Activated naive CD8-positive, alpha-beta T cell treated with anti-CD3 and anti-CD28 coated beads, Interleukin-2, amount 10 ng/mL, durations not matched to agents 7 days and 5 days (primary cell): ENCODE measurements around the gene PKIG. TPM values are rescaled to one million over a fixed set of nuclear protein-coding genes. Genes with fewer than 3 reads are reported as not detected.
A peak's percentile ranks its signal among the peaks of the same experiment; 100 is the strongest.

Source experiments
- ATAC-seq: fragments of 150-1000 bp; cut with Tn5 transposase; one replicate; pipeline ENCODE4 v1.10.0; 2021; ENCODE audit warnings: low read depth, moderate library complexity
- POLR2A ChIA-PET: fragments of 350-600 bp; sonication (Branson Sonifier 250); formaldehyde crosslinking; loops from one replicate; lab custom pipeline; 2021; ENCODE audit warnings: antibody characterized with exemption; lab: Charles Lee
- DNase-seq: peaks from one replicate; pipeline ENCODE4 v3.0.0; 2021
- H3K27ac Mint-ChIP-seq: one replicate; pipeline ENCODE4 v1.8.0; 2022; ENCODE audit warnings: mild to moderate bottlenecking, mixed read lengths
- H3K27me3 Mint-ChIP-seq: one replicate; pipeline ENCODE4 v1.8.0; 2022; ENCODE audit warnings: mild to moderate bottlenecking, moderate library complexity, mixed read lengths
- H3K36me3 Mint-ChIP-seq: one replicate; pipeline ENCODE4 v1.8.0; 2021; ENCODE audit warnings: mild to moderate bottlenecking, mixed read lengths
- H3K4me1 Mint-ChIP-seq: one replicate; pipeline ENCODE4 v1.8.0; 2021; ENCODE audit warnings: mixed read lengths
- H3K4me3 Mint-ChIP-seq: one replicate; pipeline ENCODE4 v1.8.0; 2022; ENCODE audit warnings: mild to moderate bottlenecking, moderate library complexity, mixed read lengths
- H3K9me3 Mint-ChIP-seq: one replicate; pipeline ENCODE4 v1.8.0; 2021; ENCODE audit warnings: mixed read lengths
- total RNA-seq, 2 experiments: library from RNA; stranded (reverse); gene quantifications; one replicate each; pipeline ENCODE4 v1.2.3, GENCODE V29; 2021

Gene PKIG
- total RNA-seq, 2 experiments from 2014 or later = 2.5 to 3.1 TPM

- Mint-ChIP-seq H3K9me3 (peaks cover 1% of the 10 kb centered on the region), H3K4me1 (peaks cover 6% of the 10 kb centered on the region), H3K36me3 (peaks cover 44% of the 10 kb centered on the region), H3K27me3 (no peaks in the 10 kb centered on the region), H3K4me3 (no peak overlapping the region), H3K27ac (no peak overlapping the region)
- POLR2A ChIA-PET = interaction anchor here (1.4 kb wide), 1 partner anchor 17 kb away, joined by 5 read pairs; no protein-coding TSS in a partner anchor
- ATAC-seq = no peak
- DNase-seq = no peak
These were observed 51.7 kb downstream of the PKIG start for GRCh38 chr20:44633872-44634600.

GRCh38 chr20:44635877-44636276 lies 53.5 kb downstream of the PKIG start:
- Mint-ChIP-seq H3K9me3 (peaks cover 2% of the 10 kb centered on the region), H3K36me3 (peaks cover 52% of the 10 kb centered on the region), H3K4me1 (peaks cover 12% of the 10 kb centered on the region), H3K27me3 (no peaks in the 10 kb centered on the region), H3K27ac (no peak overlapping the region), H3K4me3 (no peak overlapping the region)
- POLR2A ChIA-PET = interaction anchor here (1.6 kb wide), 1 partner anchor 9 kb away, joined by 3 read pairs; no protein-coding TSS in a partner anchor
- ATAC-seq (no peak), DNase-seq (no peak)

DNA sequence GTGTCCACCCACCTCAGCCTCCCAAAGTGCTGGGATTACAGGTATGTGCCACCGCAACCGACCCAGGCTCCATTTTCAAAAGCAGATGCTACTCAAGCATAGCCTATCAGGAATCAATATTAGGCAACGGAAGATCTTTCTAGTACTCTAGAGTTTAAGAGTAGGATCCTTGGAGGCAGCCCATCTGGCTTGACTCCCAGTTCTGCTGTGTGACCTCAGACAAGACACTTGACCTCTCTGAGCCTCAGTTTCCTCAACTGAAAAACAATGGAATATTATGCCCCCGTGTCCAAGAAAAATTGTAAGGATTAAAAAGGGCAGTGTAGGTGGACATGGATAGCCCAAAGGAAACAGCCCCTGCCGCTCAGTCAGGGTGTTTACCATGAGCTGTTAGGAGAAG lies 54.7 kb downstream of the PKIG start:
- H3K27ac Mint-ChIP-seq = peak overlapping the region; percentile 20
- peaks cover 23% of the 10 kb centered on the region for H3K4me1 Mint-ChIP-seq
- no peak for ATAC-seq
- DNase-seq = no peak
- peaks cover 2% of the 10 kb centered on the region for H3K9me3 Mint-ChIP-seq
- no peak overlapping the region for H3K4me3 Mint-ChIP-seq
- H3K36me3 Mint-ChIP-seq = peaks cover 54% of the 10 kb centered on the region
- POLR2A ChIA-PET = interaction anchor here (0.7 kb wide), 1 partner anchor 45 kb away, joined by 3 read pairs; no protein-coding TSS in a partner anchor
- H3K27me3 Mint-ChIP-seq = no peaks in the 10 kb centered on the region

GRCh38 chr20:44637522-44638372 lies 55.4 kb downstream of the PKIG start:
- Mint-ChIP-seq H3K4me3 (no peak overlapping the region), H3K27me3 (no peaks in the 10 kb centered on the region), H3K27ac (no peak overlapping the region), H3K9me3 (peaks cover 2% of the 10 kb centered on the region), H3K36me3 (peaks cover 54% of the 10 kb centered on the region), H3K4me1 (peaks cover 30% of the 10 kb centered on the region)
- POLR2A ChIA-PET = interaction anchor here (0.7 kb wide), 1 partner anchor 45 kb away, joined by 3 read pairs; no protein-coding TSS in a partner anchor
- no peak for ATAC-seq
- DNase-seq = no peak

DNA sequence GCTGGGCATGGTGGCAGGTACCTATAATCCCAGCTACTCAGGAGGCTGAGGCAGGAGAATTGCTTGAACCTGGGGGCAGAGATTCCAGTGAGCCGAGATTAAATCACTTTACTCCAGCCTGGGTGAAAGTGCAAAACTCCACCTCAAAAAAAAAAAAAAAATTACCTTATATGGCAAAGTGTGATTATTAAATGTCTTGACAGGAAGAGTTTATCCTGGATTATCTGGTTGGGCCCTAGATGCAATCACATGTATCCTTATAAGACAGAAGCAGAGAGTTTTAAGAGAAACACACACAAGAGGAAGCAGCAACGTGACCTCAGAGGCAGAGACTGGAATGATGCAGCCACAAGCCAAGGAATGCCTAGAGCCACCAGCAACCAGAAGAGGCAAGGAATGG lies 58.1 kb downstream of the PKIG start:
- Mint-ChIP-seq H3K4me3 (no peak overlapping the region), H3K36me3 (peaks cover 42% of the 10 kb centered on the region)

DNA sequence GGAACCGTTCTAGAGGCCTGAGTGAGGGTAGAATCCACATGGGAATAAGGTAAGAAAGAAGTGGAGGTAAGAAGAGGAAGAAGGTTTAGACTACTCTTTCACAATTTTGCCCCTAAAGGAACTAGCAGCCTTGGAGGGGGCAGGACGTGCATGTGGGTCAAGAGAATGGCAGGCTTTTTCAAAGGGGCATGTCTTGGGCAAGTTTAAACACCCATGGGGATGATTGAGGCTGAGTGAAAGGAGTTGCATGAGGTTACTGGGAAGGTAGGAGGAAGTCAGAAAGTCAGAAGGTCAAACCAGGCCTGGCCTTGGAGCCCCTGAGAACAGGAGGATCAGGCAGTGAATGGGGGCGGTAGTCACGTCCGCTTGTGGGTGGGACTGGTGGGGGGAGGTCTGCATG lies 58.9 kb downstream of the PKIG start:
- Mint-ChIP-seq H3K27ac (peak overlapping the region; percentile 87), H3K27me3 (no peaks in the 10 kb centered on the region), H3K4me1 (peaks cover 63% of the 10 kb centered on the region), H3K4me3 (peak overlapping the region; percentile 59), H3K9me3 (peaks cover 2% of the 10 kb centered on the region), H3K36me3 (peaks cover 35% of the 10 kb centered on the region)
- ATAC-seq = no peak
- POLR2A ChIA-PET = interaction anchor here (0.6 to 2.0 kb wide), 2 partner anchors 10 to 86 kb away, joined by 3 to 6 read pairs; no protein-coding TSS in a partner anchor
- DNase-seq = no peak

More for the DNA sequence above, 58.1 kb downstream of the PKIG start:
- DNase-seq (no peak), ATAC-seq (no peak)
- Mint-ChIP-seq H3K27ac (peak overlapping the region; percentile 87), H3K4me1 (peaks cover 55% of the 10 kb centered on the region), H3K9me3 (peaks cover 2% of the 10 kb centered on the region), H3K27me3 (no peaks in the 10 kb centered on the region)
- POLR2A ChIA-PET = no interaction called here

GRCh38 chr20:44642203-44643153 lies 60.1 kb downstream of the PKIG start:
- Mint-ChIP-seq H3K9me3 (peaks cover 2% of the 10 kb centered on the region), H3K27ac (peak overlapping the region; percentile 87), H3K4me1 (peaks cover 73% of the 10 kb centered on the region), H3K27me3 (no peaks in the 10 kb centered on the region), H3K36me3 (peaks cover 28% of the 10 kb centered on the region), H3K4me3 (peak overlapping the region; percentile 60)
- ATAC-seq = peak; percentile 20
- POLR2A ChIA-PET = interaction anchor here (0.6 to 5.4 kb wide), 8 partner anchors 8 to 167 kb away, joined by 3 to 31 read pairs (median 4); partner anchors contain the start of genes SERINC3 and TTPAL
- peak; percentile 51 for DNase-seq

GRCh38 chr20:44643154-44643519 lies 60.8 kb downstream of the PKIG start:
- no peaks in the 10 kb centered on the region for H3K27me3 Mint-ChIP-seq
- DNase-seq (no peak), ATAC-seq (no peak)
- H3K4me1 Mint-ChIP-seq = peaks cover 76% of the 10 kb centered on the region
- POLR2A ChIA-PET = interaction anchor here (1.0 to 5.4 kb wide), 7 partner anchors 8 to 167 kb away, joined by 4 to 31 read pairs (median 5); partner anchors contain the start of genes SERINC3 and TTPAL
- H3K9me3 Mint-ChIP-seq = peaks cover 2% of the 10 kb centered on the region
- peak overlapping the region; percentile 60 for H3K4me3 Mint-ChIP-seq
- peaks cover 25% of the 10 kb centered on the region for H3K36me3 Mint-ChIP-seq
- peak overlapping the region; percentile 87 for H3K27ac Mint-ChIP-seq

DNA sequence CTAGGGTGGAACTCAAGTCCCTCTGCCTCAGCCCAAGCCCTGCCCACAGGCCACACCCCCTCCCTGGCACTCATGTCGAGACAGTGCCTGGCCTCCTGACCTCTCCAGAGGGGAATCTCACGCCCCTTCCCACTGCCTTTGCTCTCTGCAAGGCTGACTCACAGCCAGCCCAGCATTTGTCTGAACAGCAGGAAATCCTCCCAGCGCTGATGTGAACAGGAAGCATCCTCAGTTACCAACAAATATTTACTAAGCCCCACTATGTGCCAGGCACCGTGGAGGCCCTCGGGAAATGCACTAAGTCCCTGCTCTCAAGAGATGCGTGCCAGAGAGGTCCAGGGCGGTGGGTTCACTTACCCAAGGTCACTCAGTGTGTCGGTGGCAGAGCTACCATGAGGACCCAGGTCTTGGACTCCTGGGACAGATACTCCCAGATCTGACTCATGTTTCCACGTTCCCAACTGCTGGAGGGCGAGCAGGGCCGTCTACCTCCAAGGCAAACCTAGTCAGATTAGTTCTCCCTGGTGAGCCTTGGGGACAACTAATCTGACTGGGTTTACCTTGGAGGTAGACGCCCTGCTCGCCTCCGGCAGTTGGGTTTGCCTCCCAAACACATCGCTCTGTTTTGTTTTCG lies 61.3 kb downstream of the PKIG start:
- Mint-ChIP-seq H3K9me3 (peaks cover 2% of the 10 kb centered on the region), H3K4me3 (peak overlapping the region; percentile 68), H3K36me3 (peaks cover 25% of the 10 kb centered on the region), H3K27ac (peak overlapping the region; percentile 87), H3K4me1 (peaks cover 80% of the 10 kb centered on the region), H3K27me3 (no peaks in the 10 kb centered on the region)
- peak; percentile 49 for DNase-seq
- POLR2A ChIA-PET = interaction anchor here (0.6 to 5.4 kb wide), 4 partner anchors 8 to 40 kb away, joined by 3 to 31 read pairs (median 8); no protein-coding TSS in a partner anchor
- ATAC-seq = peak; percentile 17

GRCh38 chr20:44644230-44644617 lies 61.8 kb downstream of the PKIG start:
- H3K36me3 Mint-ChIP-seq = peaks cover 22% of the 10 kb centered on the region

DNA sequence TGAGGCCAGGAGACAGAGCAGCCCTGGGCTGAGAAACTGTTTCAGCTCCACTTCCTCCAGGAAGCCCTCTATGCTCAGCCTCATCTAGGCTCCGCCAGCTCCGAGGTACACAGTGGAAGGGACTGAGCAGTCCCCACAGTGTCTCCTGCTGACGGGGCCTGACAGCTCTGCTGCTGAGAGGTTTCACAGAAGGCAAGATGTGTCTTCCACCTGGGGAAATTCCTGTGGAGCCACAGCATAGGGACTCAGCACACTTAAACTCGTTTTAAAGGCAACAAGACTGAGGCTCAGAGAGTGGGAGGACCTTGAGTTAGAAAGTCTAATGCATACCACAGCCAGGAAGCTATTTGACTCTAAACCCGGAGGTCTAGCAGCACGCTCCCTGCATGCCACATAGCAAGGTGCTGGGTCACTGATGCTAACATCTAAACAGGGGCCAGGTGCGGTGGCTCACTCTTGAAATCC lies 62.3 kb downstream of the PKIG start:
- peaks cover 23% of the 10 kb centered on the region for H3K36me3 Mint-ChIP-seq
- H3K4me3 Mint-ChIP-seq = peak overlapping the region; percentile 68
- DNase-seq (peak; percentile 54), ATAC-seq (peak; percentile 43)
- no peaks in the 10 kb centered on the region for H3K27me3 Mint-ChIP-seq
- H3K27ac Mint-ChIP-seq = peak overlapping the region; percentile 87
- H3K4me1 Mint-ChIP-seq = peaks cover 83% of the 10 kb centered on the region
- H3K9me3 Mint-ChIP-seq = no peaks in the 10 kb centered on the region
- POLR2A ChIA-PET = interaction anchor here (0.6 to 5.4 kb wide), 7 partner anchors 9 to 1325 kb away, joined by 3 to 31 read pairs (median 5); no protein-coding TSS in a partner anchor

More at GRCh38 chr20:44644230-44644617, 61.8 kb downstream of the PKIG start:
- peak overlapping the region; percentile 87 for H3K27ac Mint-ChIP-seq
- POLR2A ChIA-PET = interaction anchor here (0.6 to 5.4 kb wide), 6 partner anchors 9 to 39 kb away, joined by 3 to 31 read pairs (median 7); no protein-coding TSS in a partner anchor
- peak overlapping the region; percentile 68 for H3K4me3 Mint-ChIP-seq
- DNase-seq (no peak), ATAC-seq (no peak)
- H3K9me3 Mint-ChIP-seq = no peaks in the 10 kb centered on the region
- no peaks in the 10 kb centered on the region for H3K27me3 Mint-ChIP-seq
- peaks cover 81% of the 10 kb centered on the region for H3K4me1 Mint-ChIP-seq
